ENCODE measurements around the gene SEMA3C. TPM values are rescaled to one million over a fixed set of nuclear protein-coding genes. Genes with fewer than 3 reads are reported as not detected.

Gene SEMA3C
- polyA plus RNA-seq, 10 donors, result 134 to 202 (median 168) TPM

- DNase-seq, result peak in 2 of 3 donors; percentile 35 to 66
These were observed 135.0 kb downstream of the SEMA3C start for GRCh38 chr7:80783678-80784327.

DNA sequence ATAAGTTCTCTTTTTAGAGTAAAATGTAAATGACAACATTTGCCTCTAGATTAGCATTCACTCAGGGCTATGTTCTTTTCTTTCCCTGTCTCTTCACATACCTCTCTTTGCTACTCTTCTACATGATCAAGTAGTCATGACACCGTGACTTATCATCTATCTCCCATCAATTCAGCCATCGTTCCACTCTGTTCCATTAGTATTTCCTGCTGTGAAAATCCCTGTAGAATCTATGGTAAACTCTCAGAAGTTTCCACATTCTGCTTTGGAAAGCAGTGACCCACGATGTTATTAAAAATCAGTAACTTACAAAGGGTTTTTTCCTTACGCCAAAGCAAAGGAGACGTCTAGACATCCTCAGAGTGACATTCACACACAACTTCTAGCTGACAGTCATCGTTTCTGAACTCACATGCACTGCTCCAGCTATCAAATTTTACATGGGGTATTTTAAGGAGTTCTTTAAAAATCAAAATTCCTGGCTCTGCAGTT, 135.6 kb downstream of the SEMA3C start:
- DNase-seq, result no peak

DNA sequence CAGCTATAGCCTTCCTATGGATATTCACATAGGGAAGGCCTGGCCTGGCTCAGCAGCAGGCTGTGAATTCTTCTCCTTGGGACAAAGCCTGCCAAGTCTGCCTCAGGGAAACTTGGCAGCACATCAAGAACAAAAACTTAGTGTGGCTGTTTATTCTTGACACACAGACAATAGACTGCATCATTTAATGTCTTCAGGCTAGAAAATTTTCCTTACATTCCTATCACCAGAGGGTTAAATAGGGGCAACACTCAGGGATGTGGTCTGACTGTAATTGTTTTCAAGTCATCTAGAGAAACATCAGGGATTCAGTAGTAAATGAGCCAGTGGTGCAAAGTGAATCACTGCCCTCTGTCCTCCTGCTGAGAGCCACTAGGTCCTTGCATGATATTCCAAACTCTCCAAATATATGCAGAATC, 137.3 kb downstream of the SEMA3C start:
- DNase-seq, result peak; percentile 79 to 89 (median 83)

- DNase-seq, result peak in 1 of 3 donors; percentile 34
These were observed 137.7 kb downstream of the SEMA3C start for GRCh38 chr7:80781146-80781545.

DNA sequence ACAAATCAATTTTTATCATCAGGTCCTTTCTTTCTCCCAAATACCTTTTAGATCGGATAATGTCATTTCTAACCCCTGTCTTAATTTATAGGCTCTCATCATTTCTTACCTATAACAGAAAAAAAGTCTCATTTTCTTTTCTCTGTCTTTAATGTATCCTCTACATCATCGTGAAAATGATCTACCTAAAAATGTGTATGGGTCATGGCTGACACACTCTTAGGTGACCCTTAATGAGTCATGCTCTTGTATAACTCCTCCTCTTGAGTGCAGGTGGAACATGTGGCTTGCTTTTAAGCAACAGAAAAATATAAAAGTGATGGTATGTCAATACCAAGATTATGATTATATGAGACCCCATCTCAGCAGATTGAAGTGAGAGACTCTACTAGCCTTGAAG, 139.4 kb downstream of the SEMA3C start:
- DNase-seq, result no peak

GRCh38 chr7:80775897-80776296, 143.0 kb downstream of the SEMA3C start:
- DNase-seq, result no peak

DNA sequence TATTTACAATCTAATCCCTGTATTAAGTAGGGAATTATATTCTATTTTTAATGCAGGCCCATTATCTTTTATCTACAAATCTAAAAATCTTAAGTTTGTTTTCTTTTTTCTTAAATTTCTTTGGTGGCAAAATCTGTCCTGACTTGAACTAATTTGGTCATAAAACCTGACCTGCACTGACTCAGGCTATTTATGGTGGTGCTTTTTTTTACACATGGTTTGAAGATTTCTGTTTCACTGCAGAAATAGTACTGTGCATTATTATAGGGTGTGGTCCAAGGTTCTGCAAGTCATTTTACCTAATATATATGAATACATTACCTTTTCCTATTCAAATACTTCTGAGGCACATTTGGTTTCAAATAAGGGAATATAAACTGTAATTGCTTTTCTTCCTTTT, 143.4 kb downstream of the SEMA3C start:
- DNase-seq, result no peak

- DNase-seq, result no peak
These were observed 144.0 kb downstream of the SEMA3C start for GRCh38 chr7:80774843-80775242.

DNA sequence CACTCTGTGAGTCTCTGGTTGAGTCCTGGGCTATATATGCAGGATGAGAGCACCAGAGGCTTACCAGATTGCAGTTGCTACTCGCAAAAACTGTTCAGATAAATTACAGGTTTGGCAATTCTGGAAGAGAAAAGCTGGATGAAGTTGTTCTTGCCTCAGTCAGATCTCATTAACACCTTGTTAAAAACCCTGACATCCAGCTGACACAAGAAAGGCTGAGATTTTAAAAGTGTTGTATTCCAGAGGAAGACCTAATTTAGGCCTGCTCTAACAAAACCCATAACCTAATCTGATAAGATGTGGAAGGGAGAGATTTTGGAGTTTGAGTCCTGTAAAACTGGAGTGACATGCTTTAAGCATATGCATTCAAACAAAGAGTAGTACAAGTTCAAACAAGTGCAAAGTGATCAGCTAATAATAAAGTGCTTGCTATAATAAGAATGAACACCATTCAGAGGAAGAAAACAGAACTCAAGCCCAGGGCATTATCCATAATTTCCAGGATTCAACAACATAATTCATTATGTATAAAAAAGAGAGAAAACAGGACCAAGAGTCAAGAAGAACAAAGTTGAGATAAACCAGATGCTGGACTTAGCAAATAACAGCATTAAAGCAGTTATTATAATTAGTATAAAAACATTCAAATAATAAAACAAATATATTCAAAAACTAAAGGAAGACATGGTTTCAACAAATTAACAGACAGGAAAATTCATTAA, 144.9 kb downstream of the SEMA3C start:
- no peak for DNase-seq

- DNase-seq, result no peak
These were observed 146.4 kb downstream of the SEMA3C start for GRCh38 chr7:80772347-80772993.

DNA sequence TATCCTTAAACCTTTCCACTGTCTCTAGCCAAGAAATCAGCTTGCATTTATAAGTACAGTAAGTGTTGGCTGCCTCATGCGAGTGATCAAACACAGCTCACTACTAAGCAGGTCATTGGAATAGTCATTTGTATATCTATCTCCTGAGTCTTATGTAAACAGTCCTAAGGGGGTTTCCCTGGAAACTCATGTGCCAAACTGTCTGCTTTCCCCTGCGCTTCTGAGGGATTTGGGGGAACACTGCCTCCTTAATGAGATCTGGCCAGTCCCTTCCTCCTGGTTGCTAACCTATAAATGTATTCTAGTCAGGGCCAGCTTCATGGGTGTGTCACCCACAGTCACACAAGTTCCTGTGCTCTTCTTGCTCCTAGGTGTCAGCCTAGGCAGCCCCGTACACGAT, 147.3 kb downstream of the SEMA3C start:
- peak in 1 of 3 donors; percentile 55 for DNase-seq

DNA sequence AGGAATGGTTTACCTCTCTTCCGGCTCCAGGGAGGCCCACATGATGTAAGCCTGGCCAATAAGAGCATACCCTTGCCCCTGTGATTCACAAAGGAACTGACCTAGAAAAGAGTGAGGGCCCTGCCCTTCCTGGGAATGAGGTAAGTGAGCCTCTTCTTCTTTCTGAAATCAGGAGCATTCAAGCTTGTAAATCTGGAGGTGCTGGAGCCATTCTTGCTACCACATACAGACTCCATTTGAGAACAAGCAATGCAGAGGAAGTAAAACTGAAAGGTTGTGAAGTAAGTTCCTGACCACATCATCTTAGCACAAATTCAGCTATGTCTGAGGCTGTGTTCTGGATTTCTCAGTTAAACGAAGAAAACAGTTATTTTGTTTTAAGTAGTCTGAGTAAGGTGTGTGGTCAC, 148.2 kb downstream of the SEMA3C start:
- DNase-seq, result no peak

- DNase-seq, result no peak
These were observed 148.8 kb downstream of the SEMA3C start for GRCh38 chr7:80770061-80770460.

DNA sequence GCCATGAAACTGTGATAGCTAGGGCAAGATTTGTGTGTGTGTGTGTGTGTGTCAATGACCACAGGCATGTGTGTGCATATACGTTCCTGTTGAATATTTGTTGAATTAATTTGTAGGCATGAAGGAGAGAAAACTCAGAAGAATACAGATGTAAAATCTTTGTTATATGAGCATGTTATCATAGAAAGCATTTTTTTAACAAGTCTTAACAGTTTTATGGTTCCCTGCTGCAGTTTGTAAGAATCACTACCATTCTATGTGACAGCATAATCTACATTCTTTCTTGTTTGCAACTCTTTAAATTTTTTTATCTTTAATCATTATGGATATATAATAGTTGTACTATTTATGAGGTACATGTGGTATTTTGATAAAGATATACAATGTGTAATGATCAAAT, 150.1 kb downstream of the SEMA3C start:
- no peak for DNase-seq

DNA sequence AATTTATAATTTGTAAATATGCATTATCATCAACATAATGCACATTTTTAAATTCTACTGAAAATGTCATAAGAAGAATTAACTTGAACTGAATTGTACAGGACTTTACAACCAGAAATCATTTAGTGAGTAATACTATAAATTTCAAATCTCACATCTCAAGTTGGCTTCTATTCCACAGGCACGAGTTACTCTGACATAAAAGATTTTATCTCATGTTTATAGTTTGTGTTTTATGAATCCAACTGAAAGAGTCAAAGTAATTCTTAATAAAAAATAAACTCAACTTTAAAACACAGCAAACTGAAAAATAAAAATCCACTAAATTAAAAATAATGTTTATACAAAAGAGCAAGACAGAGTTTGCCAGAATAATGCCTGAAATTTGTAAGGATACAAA, 151.2 kb downstream of the SEMA3C start:
- DNase-seq, result no peak

DNA sequence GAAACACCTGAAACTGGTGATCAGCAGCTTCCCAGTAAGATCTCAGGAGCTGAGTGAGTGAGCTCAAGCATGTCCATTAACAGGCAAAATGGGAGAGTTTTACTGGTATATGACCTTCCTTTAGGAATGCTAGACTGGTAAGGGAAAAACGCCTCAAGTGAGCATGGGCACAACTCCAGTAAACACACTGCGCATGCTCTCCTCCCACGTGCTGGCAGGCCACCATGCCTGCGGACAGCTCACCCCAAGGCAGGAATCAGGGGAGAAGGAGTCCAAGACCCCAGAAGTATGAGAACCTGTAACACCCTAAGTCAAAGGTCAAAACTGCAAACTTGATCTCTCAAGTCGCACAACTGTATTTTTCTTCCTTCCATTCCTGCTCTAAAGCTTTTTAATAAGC, 152.1 kb downstream of the SEMA3C start:
- no peak for DNase-seq

DNA sequence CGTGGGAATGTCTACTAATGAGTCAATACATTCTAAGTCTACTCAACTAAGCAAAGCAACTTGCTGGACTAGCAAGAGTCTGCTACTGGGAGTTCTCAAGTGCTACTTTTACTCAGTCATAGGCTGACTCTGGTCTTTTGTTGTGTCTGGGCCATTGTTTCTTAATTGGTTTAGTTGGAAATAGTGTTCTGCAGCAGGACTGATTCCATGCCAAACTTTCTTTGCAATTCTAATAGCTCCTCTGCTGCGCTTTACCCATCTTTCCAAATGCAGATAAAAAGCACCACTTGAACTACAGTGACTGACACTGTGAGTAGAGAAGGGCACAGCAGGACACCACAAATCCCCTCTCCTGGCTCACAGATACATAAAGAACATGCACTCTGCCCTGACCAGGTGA, 154.7 kb downstream of the SEMA3C start:
- DNase-seq, result no peak

DNA sequence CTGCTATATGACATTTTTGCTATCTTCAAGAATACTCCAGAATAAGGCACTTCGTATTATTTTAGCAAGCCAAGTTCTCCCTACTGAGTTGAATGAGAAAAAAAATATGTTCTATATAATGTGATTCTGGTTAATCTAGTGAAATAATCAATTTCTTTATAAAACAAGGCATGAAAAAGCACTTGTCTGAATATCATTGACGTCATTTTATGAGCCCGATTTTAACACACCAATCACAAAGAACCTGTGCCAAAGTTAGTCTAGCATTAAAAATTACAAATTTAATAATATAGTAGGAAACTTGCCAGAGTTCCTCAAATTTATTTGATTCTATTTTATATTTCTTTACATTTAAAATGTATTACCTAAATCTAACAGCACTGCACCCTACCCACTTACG, 155.1 kb downstream of the SEMA3C start:
- DNase-seq, result no peak

- DNase-seq, result no peak
These were observed 155.6 kb downstream of the SEMA3C start for GRCh38 chr7:80763289-80763688.

DNA sequence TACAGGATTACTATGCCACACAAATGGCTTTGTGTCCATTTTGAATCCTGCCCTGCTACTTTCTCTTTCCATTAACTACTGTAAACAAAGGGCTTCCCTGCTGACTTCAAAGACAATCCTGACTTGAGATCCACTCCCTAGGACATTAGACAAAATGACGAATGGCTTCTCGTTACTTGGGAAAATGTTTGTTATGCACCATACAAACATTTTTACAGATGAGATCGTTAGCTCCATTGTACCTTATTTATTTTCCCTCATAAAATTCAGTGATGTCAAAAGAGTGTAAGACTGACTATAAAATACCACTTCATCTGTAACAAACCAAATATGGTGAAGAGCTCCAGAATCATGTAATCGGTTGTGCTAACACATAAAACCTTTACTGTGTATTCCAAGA, 158.6 kb downstream of the SEMA3C start:
- DNase-seq, result no peak

- DNase-seq, result no peak
These were observed 165.7 kb downstream of the SEMA3C start for GRCh38 chr7:80752954-80753690.

DNA sequence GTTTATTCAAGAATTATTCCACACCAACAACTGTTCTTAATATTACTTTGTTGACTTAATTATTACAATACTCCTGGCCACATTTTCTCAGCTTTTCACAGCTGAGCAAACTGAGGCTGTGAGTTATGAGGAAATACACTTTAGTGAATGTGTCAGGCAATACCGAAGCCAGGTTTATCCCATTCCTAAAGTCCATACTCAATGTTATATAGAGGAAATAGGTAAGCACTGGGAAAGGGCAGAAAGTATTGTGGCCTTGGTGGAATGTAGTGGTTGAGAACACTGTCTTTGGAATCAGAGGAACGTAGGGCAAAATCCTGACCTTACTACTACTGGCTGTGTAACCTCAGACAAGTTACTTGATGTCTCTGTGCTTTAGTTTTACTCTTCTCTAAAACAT, 169.6 kb downstream of the SEMA3C start:
- DNase-seq, result no peak

Measured in muscle of back (tissue), 11 donors.